ENCODE data around the gene HOTAIR.
A peak's percentile ranks its signal among the peaks of the same experiment; 100 is the strongest.

Gene HOTAIR

DNA sequence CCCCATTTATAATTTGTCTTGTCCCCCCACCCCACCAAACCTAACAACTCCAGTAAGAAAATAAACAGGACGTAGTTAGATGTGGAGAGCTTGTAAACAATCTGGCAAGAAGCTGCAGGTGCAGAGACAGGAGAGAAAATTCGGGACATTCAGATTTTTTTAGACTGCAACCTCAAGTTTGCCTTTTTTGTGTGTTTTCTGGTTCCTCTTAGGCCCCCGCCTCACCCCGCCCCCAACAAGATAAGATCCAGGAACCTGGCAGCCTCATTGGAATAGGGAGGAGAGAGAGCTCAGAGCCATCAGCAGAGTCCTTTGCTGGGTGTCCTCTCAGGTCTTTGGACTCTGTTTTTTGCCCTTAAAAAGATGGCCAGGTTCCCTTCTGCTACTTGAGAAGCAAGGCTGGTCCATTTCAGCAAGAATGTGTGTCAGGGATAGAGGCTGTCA lies 13.1 kb upstream of the HOTAIR start:
- TF ChIP-seq, protein P1, sequence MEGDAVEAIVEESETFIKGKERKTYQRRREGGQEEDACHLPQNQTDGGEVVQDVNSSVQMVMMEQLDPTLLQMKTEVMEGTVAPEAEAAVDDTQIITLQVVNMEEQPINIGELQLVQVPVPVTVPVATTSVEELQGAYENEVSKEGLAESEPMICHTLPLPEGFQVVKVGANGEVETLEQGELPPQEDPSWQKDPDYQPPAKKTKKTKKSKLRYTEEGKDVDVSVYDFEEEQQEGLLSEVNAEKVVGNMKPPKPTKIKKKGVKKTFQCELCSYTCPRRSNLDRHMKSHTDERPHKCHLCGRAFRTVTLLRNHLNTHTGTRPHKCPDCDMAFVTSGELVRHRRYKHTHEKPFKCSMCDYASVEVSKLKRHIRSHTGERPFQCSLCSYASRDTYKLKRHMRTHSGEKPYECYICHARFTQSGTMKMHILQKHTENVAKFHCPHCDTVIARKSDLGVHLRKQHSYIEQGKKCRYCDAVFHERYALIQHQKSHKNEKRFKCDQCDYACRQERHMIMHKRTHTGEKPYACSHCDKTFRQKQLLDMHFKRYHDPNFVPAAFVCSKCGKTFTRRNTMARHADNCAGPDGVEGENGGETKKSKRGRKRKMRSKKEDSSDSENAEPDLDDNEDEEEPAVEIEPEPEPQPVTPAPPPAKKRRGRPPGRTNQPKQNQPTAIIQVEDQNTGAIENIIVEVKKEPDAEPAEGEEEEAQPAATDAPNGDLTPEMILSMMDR (conservative IDR thresholded peaks at IDR 0.05; ENCODE audit: low read length): no peak
- H3K4me3 ChIP-seq (ENCODE audit: low read length): peak overlapping the region; percentile 98
- DNase-seq (ENCODE audit: low read depth): no peak

DNA sequence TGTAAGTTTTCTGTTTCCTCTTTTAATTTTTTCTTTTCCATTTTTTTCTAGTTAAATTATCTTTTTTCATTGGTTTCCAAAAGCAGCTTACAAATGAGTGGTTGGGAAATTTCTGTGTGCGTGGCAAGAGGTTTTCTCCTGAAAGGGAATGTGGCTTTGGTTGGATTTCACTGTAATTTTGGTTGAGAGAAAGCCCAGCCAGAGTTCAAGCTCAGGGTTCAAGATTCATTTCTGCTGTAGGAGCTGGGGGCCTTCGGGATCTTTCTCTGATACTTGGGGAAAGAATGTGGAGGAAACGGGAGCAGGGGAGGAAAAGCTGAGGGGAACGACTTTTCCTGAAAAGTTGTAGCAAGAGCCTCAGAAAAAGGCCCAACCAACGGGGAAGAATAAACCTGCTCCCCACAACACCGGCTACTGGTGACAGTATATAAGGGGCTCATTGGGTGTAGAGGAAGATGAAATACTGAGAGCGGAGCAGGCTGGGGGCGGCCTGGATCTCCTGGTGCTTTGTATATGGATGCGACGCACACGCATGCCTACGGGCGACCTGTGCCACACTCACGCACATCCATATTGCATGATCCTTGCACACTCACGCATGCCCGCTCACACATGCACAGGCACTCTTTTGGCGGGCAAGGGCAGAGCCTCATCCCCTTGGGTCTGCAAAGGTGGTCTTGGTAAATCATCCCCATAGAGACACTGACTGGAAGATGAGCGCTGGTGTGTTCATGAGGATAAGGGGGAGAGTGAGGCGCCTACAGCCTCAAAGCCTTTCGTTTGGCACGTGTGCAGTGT lies 12.1 kb upstream of the HOTAIR start:
- no peak for DNase-seq (ENCODE audit: low read depth)
- H3K4me3 ChIP-seq (ENCODE audit: low read length): peak overlapping the region; percentile 98
- TF ChIP-seq, protein P1 (conservative IDR thresholded peaks at IDR 0.05; ENCODE audit: low read length): no peak

DNA sequence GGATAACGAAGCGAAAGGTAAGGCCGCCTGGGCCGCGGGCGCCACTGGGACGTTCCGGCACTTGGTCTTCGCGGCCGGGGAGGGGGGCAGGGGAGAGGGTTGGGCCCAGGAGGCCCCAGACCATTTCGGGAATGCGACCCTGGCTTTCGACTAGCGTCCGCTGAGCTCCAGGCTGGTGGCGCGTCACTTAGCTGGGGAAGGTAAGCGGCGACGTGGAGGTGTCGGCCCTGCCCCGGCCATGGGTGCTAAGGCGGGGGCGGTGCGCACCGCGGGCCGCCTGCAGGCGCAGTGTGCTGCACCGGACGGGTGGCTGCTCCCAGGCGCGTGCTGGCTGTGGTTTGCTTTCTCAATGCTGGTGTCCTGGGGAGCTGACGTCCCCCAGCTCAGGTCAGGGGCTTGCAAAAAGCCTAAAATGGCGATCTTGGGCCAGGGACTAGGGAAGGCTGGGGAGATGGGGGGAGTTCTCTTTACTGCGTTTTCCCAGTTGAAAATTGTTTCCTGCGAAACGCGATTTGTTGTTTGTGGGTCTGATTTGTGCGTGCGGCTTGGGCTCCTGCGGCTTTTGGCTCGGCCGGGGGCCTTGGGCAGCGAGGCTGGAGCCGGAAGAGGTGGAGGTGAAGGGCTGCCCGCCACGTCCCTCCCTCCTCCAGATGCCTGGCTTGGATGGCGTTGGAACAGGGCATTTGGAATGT lies 11.4 kb upstream of the HOTAIR start:
- H3K4me3 ChIP-seq (ENCODE audit: low read length): peak overlapping the region; percentile 98

DNA sequence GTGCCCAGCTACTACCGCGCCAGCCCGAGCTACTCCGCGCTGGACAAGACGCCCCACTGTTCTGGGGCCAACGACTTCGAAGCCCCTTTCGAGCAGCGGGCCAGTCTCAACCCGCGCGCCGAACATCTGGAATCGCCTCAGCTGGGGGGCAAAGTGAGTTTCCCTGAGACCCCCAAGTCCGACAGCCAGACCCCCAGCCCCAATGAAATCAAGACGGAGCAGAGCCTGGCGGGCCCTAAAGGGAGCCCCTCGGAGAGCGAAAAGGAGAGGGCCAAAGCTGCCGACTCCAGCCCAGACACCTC lies 10.9 kb upstream of the HOTAIR start:
- H3K4me3 ChIP-seq (ENCODE audit: low read length): peak overlapping the region; percentile 98
- TF ChIP-seq, protein P1 (conservative IDR thresholded peaks at IDR 0.05; ENCODE audit: low read length): no peak
- no peak for DNase-seq (ENCODE audit: low read depth)

More for the DNA sequence above, 11.4 kb upstream of the HOTAIR start:
- DNase-seq (ENCODE audit: low read depth): peak; percentile 81
- TF ChIP-seq, protein P1 (conservative IDR thresholded peaks at IDR 0.05; ENCODE audit: low read length): 0 out of 2 replicates have a peak, but pooled peaks have one; percentile 7

DNA sequence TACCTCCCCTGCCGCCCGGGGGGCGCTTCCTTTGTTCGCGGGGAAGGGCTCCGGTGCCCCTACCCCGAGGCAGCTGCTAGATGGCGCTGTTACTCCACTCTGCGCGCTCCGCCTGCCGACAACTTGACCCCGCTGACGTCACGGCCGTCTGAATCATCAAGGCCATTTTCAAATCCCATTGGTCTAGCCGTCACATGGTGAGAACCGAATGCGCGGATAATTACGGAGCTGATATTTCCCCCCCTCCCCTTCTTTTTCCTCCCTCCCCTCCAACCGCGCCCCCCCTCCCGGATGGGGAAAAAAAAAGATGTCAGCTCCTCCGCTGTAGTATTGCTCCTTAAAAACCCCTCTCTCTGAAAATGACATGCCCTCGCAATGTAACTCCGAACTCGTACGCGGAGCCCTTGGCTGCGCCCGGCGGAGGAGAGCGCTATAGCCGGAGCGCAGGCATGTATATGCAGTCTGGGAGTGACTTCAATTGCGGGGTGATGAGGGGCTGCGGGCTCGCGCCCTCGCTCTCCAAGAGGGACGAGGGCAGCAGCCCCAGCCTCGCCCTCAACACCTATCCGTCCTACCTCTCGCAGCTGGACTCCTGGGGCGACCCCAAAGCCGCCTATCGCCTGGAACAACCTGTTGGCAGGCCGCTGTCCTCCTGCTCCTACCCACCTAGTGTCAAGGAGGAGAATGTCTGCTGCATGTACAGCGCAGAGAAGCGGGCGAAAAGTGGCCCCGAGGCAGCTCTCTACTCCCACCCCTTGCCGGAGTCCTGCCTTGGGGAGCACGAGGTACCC lies 10.3 kb upstream of the HOTAIR start, which contains the start of gene HOXC10:
HOXC10 (plus strand) TSS at position 246 of the 791 bp plus-strand sequence; CDS start at position 360, 114 bp downstream.
- peak; percentile 98 for DNase-seq (ENCODE audit: low read depth)
- TF ChIP-seq, protein P1 (conservative IDR thresholded peaks at IDR 0.05; ENCODE audit: low read length): peak; percentile 71
- peak within 1 kb of the TSS; percentile 98 for H3K4me3 ChIP-seq (ENCODE audit: low read length)

DNA sequence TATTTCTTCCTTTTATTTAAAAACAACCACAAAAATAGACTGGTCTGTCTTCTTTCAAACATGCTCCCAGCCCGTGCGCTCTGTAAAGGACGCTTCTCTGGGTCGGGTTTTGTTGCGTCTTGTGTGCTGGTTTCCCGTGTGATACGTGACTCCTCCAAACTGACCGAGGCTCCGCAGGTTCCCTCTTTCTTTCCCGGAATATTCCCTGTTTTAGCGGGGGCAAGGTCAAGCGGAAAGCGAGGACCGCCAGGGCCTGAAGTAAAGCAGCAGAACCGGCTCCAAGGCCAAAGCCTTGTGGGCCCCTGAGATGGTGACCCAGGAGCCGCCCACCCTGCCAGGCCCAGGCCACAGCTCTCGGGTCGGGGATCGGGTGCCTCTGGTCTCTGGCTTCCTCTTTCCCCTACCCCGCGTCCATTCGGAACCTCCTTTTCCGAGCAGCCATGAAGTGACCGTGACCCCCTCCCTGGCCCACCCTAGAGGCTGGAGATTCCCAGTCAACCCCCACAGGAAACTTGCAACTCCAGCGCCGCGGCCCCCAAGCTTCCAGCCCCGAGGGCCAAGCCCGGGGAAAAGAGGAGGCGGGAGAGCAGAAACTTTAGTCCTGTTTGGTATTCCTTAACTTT lies 9.3 kb upstream of the HOTAIR start:
- H3K4me3 ChIP-seq (ENCODE audit: low read length): peak overlapping the region; percentile 80
- DNase-seq (ENCODE audit: low read depth): peak; percentile 40
- TF ChIP-seq, protein P1 (conservative IDR thresholded peaks at IDR 0.05; ENCODE audit: low read length): no peak
